PFSK-1 (cell line): ENCODE measurements around the gene AQP4.

Experiments
- FOXP2 ChIP-seq: optimal IDR thresholded peaks from 2 replicates; pipeline ENCODE3; 2011; ENCODE audit warnings: borderline replicate concordance, control low read depth, inconsistent platforms; ENCODE audit not compliant: insufficient read depth; ENCODE audit errors: extremely low read length, extremely low read depth
- POLR2AphosphoS5 ChIP-seq: IDR thresholded peaks from 2 replicates; pipeline ENCODE4 v1.6.1; 2012; ENCODE audit warnings: low read depth, mild to moderate bottlenecking, control low read depth, low read length, moderate library complexity
- SIN3A ChIP-seq: IDR thresholded peaks from 2 replicates; pipeline ENCODE4 v1.6.1; 2012; ENCODE audit warnings: mild to moderate bottlenecking, low read length, moderate library complexity, borderline replicate concordance; ENCODE audit not compliant: insufficient read depth
- TAF1 ChIP-seq: IDR thresholded peaks from 2 replicates; pipeline ENCODE4 v1.6.1; 2012; ENCODE audit warnings: low read length, control low read depth, borderline replicate concordance; ENCODE audit not compliant: insufficient read depth
- TF ChIP-seq, protein P1 (sequence below), 2 experiments: IDR thresholded peaks; 2 replicates each; pipeline versions ENCODE4 v1.6.1 to v1.8.0; 2011 to 2012; ENCODE audit warnings: low read depth in 2 of 2, low read length in 2 of 2, control low read depth in 1 of 2, inconsistent platforms in 1 of 2, mild to moderate bottlenecking in 1 of 2, moderate library complexity in 1 of 2; ENCODE audit not compliant: insufficient read depth in 1 of 2

DNA sequence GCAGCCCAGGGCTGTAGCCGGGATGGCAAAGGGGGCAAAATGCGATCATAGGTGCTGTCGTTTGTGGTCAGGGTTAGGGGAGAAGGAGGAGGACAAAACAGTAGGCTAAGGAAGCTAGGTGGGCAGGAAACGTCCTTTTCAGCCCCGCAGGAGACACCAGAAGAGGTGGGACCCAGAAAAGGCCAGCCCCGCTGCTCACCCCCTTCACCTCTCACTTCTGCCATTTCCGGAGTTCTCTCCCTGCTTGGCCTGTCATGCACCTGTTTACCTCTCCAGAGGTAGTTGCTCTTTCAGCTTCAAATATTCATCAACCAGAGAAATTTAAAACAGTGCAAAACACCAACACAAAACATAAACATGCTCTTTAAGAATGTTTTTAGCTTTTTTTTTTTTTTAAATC is 849 bp downstream of the AQP4 start:
- TF ChIP-seq, protein P1, sequence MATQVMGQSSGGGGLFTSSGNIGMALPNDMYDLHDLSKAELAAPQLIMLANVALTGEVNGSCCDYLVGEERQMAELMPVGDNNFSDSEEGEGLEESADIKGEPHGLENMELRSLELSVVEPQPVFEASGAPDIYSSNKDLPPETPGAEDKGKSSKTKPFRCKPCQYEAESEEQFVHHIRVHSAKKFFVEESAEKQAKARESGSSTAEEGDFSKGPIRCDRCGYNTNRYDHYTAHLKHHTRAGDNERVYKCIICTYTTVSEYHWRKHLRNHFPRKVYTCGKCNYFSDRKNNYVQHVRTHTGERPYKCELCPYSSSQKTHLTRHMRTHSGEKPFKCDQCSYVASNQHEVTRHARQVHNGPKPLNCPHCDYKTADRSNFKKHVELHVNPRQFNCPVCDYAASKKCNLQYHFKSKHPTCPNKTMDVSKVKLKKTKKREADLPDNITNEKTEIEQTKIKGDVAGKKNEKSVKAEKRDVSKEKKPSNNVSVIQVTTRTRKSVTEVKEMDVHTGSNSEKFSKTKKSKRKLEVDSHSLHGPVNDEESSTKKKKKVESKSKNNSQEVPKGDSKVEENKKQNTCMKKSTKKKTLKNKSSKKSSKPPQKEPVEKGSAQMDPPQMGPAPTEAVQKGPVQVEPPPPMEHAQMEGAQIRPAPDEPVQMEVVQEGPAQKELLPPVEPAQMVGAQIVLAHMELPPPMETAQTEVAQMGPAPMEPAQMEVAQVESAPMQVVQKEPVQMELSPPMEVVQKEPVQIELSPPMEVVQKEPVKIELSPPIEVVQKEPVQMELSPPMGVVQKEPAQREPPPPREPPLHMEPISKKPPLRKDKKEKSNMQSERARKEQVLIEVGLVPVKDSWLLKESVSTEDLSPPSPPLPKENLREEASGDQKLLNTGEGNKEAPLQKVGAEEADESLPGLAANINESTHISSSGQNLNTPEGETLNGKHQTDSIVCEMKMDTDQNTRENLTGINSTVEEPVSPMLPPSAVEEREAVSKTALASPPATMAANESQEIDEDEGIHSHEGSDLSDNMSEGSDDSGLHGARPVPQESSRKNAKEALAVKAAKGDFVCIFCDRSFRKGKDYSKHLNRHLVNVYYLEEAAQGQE (IDR thresholded peaks at IDR 0.05; ENCODE audit: insufficient read depth in 1 of 2, low read depth in 2 of 2, low read length in 2 of 2), result no peak
- TF ChIP-seq FOXP2 (no peak), TAF1 (no peak), POLR2AphosphoS5 (no peak), SIN3A (no peak)
